ENCODE measurements around the gene TNFRSF12A. TPM values are rescaled to one million over a fixed set of nuclear protein-coding genes. Genes with fewer than 3 reads are reported as not detected.

Gene TNFRSF12A
- total RNA-seq, 2 donors from 2014 or later: 37.8 to 43.5 TPM

- no peak overlapping the region for H3K27ac Mint-ChIP-seq
- H3K4me3 ChIP-seq (ENCODE audit: low read length): no peak overlapping the region
- H3K4me3 Mint-ChIP-seq: no peak overlapping the region
- no peak overlapping the region for H3K27ac ChIP-seq (ENCODE audit: low read depth, low read length)
- peaks cover 23% of the 10 kb centered on the region for H3K36me3 Mint-ChIP-seq (ENCODE audit: low read depth)
- H3K27me3 ChIP-seq (ENCODE audit: control insufficient read depth, insufficient read depth, low read length, poor library complexity, severe bottlenecking): peaks cover 4% of the 10 kb centered on the region
- H3K27me3 Mint-ChIP-seq (ENCODE audit: insufficient read depth): peaks cover 23% of the 10 kb centered on the region
- 92 to 95% methylated on average over 7 to 8 of the region's 8 CpGs for WGBS, 2 experiments (ENCODE audit: insufficient coverage in 1 of 2, insufficient read length in 1 of 2)
- DNase-seq: peak; percentile 35
- H3K9me3 ChIP-seq (ENCODE audit: control insufficient read depth, low read length): no peaks in the 10 kb centered on the region
- peaks cover 22% of the 10 kb centered on the region for H3K4me1 Mint-ChIP-seq
- no peak for TF ChIP-seq CTCF (conservative IDR thresholded peaks at IDR 0.05)
- peaks cover 12% of the 10 kb centered on the region for H3K4me1 ChIP-seq (ENCODE audit: control insufficient read depth, insufficient read depth, low read length)
- no peak overlapping the region for H3K9ac ChIP-seq (ENCODE audit: extremely low read depth, low read length, poor library complexity, severe bottlenecking)
- H3K9me3 Mint-ChIP-seq: no peaks in the 10 kb centered on the region
- peaks cover 30% of the 10 kb centered on the region for H3K36me3 ChIP-seq (ENCODE audit: control insufficient read depth, insufficient read depth, low read length)
Observed at GRCh38 chr16:3026003-3026378, 5.8 kb downstream of the TNFRSF12A start.

- H3K36me3 ChIP-seq (ENCODE audit: control insufficient read depth, insufficient read depth, low read length): peaks cover 28% of the 10 kb centered on the region
- H3K27ac ChIP-seq (ENCODE audit: low read depth, low read length): no peak overlapping the region
- H3K27me3 ChIP-seq (ENCODE audit: control insufficient read depth, insufficient read depth, low read length, poor library complexity, severe bottlenecking): peaks cover 4% of the 10 kb centered on the region
- peaks cover 23% of the 10 kb centered on the region for H3K36me3 Mint-ChIP-seq (ENCODE audit: low read depth)
- no peak overlapping the region for H3K4me3 Mint-ChIP-seq
- 95 to 96% methylated on average over 20 to 24 of the region's 24 CpGs for WGBS, 2 experiments (ENCODE audit: insufficient coverage in 1 of 2, insufficient read length in 1 of 2)
- H3K4me1 ChIP-seq (ENCODE audit: control insufficient read depth, insufficient read depth, low read length): peaks cover 10% of the 10 kb centered on the region
- no peak for TF ChIP-seq CTCF (conservative IDR thresholded peaks at IDR 0.05)
- no peak overlapping the region for H3K27ac Mint-ChIP-seq
- H3K9ac ChIP-seq (ENCODE audit: extremely low read depth, low read length, poor library complexity, severe bottlenecking): no peak overlapping the region
- peak; percentile 66 for DNase-seq
- peaks cover 17% of the 10 kb centered on the region for H3K4me1 Mint-ChIP-seq
- H3K9me3 Mint-ChIP-seq: no peaks in the 10 kb centered on the region
- H3K4me3 ChIP-seq (ENCODE audit: low read length): no peak overlapping the region
- H3K27me3 Mint-ChIP-seq (ENCODE audit: insufficient read depth): peaks cover 23% of the 10 kb centered on the region
- H3K9me3 ChIP-seq (ENCODE audit: control insufficient read depth, low read length): no peaks in the 10 kb centered on the region
Observed at GRCh38 chr16:3026609-3027488, 6.7 kb downstream of the TNFRSF12A start.

GRCh38 chr16:3027489-3027795, 7.3 kb downstream of the TNFRSF12A start:
- H3K9me3 Mint-ChIP-seq: no peaks in the 10 kb centered on the region
- Histone ChIP-seq H3K9ac (ENCODE audit: extremely low read depth, low read length, poor library complexity, severe bottlenecking) (no peak overlapping the region), H3K4me3 (ENCODE audit: low read length) (no peak overlapping the region), H3K27ac (ENCODE audit: low read depth, low read length) (no peak overlapping the region), H3K9me3 (ENCODE audit: control insufficient read depth, low read length) (no peaks in the 10 kb centered on the region), H3K27me3 (ENCODE audit: control insufficient read depth, insufficient read depth, low read length, poor library complexity, severe bottlenecking) (peaks cover 4% of the 10 kb centered on the region), H3K36me3 (ENCODE audit: control insufficient read depth, insufficient read depth, low read length) (peaks cover 24% of the 10 kb centered on the region), H3K4me1 (ENCODE audit: control insufficient read depth, insufficient read depth, low read length) (peaks cover 6% of the 10 kb centered on the region)
- TF ChIP-seq CTCF (conservative IDR thresholded peaks at IDR 0.05): no peak
- peaks cover 21% of the 10 kb centered on the region for H3K36me3 Mint-ChIP-seq (ENCODE audit: low read depth)
- peaks cover 11% of the 10 kb centered on the region for H3K4me1 Mint-ChIP-seq
- peaks cover 25% of the 10 kb centered on the region for H3K27me3 Mint-ChIP-seq (ENCODE audit: insufficient read depth)
- WGBS, 2 experiments (ENCODE audit: insufficient coverage in 1 of 2, insufficient read length in 1 of 2): 93% methylated on average over 8 of the region's 8 CpGs; no CpG with 5 or more reads in 1 of the 2 experiments
- H3K27ac Mint-ChIP-seq: no peak overlapping the region
- DNase-seq: no peak
- no peak overlapping the region for H3K4me3 Mint-ChIP-seq
